IPS DF 4.7 (cell line): Measurements from ENCODE around the gene ZNF180.
"Not testable (repeated sequence)": the region's sequence is repeated elsewhere in the genome, so short reads cannot be mapped to it uniquely, and the experiment has no call there.

Experiments
- DNase-seq: peaks from one replicate; pipeline ENCODE4 v3.0.0-alpha.2; 2013; ENCODE audit warnings: low spot score; ENCODE audit errors: extremely low read depth

The ZNF180 gene

GRCh38 chr19:44499962-44500949 is at the start of gene ZNF180:
ZNF180 (minus strand) TSS chr19:44500522; CDS start chr19:44497334, 3,188 bp downstream.
- no peak for DNase-seq

DNA sequence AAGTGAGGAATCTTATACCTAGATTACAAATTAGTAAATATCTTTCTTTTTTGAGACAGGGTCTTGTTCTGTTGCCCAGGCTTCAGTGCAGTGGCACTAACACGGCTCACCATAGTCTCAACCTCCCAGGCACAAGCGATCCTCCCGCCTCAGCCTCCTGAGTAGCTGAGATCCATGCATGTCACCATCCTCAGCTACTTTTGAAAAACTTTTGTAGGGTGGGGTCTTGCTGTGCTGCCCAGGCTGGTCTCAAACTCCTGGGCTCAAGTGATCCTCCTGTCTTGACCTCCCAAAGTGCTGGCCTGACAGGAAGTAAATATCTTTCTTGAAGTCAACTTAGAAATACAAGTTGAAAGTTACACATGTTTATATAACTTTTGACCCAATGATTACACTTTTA is 49.2 kb upstream of the ZNF180 start:
- no peak for DNase-seq

DNA sequence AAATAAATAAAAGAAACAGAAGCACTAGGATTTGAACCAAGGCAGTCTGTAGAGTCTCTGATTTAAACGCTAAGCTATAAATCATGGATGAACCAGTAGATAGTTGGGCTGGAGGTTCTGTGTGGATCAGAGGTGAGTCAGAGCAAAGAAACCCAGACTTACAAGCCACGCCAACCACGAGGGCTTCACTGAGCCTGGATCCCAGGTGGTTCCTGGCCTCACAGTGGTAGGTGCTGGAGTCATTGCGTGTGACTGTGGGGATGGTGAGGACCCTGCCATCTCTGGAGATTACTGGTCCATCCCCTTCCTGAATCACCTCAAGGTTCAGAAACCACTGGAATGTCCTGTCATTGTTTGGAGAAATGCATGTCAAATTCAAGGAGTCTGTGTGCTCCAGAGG is 48.4 kb upstream of the ZNF180 start:
- no peak for DNase-seq

GRCh38 chr19:44544031-44544430 is 43.7 kb upstream of the ZNF180 start:
- no peak for DNase-seq

DNA sequence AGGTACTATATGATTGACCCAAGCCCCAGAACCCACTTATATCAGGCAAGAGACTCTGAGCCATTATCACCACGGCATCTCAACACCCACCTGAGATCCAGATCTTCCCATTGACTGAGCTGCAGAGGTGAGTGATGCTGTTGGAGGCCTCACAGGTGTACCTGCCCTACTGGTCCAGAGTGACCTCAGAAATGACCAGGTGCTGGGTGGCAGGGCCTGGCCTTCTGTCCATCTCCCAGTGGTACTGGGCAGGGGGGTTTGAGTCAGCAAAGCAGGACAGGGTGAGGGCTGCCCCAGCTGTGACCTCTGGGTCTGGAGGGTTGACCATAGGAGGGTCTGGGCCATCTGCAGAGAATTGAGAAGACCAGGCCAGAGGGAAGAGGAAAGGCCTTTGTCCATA is 42.3 kb upstream of the ZNF180 start:
- DNase-seq: no peak

DNA sequence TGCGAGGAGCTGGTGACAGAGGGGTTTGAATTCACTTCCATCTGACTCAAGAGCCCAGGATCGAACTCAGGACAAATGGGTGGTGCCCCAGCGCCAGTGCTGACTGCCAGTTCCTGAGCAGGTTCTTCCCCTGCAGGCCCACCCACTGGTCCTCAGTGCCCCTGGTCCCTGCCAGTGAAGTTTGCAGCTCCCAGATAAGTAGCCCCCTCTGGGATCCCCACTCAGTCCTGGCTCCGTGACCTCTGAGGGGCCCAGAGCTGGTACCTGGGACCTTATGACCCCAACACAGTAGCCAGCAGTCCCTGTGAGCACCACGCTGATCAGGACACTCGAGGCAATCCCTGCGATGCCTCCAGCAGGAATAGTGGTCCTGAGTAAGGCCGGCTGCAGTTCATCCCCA is 40.4 kb upstream of the ZNF180 start:
- no peak for DNase-seq

GRCh38 chr19:44539991-44540390 is 39.7 kb upstream of the ZNF180 start:
- DNase-seq: no peak

DNA sequence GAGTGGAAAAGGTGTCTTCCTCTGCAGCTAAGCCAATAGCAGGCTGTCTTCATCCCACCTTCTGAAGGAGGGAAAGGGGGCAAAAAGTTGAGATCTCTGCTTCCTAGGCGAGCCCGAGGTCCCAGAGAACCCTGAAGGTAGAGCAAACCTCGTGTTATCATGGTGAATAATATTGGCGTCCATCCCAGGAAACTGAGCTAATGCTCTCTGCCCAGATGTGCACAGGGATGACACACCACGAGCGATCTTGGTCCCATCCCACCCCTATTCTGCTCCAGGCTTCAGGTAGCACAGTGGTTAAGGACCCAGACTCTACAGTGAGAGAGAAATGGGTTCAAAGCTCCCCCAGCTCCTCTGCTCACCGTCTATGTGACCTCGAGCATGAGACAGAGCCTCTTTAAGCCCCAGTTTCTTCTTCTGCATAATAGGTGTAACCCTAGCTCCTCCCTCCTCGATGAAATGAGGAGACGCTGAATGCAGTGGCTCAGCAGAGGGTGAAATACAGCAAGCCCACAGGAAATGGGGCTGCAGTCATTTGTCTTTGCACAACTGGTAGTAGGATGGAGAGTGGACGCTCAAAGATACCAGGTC is 39.0 kb upstream of the ZNF180 start:
- no peak for DNase-seq

DNA sequence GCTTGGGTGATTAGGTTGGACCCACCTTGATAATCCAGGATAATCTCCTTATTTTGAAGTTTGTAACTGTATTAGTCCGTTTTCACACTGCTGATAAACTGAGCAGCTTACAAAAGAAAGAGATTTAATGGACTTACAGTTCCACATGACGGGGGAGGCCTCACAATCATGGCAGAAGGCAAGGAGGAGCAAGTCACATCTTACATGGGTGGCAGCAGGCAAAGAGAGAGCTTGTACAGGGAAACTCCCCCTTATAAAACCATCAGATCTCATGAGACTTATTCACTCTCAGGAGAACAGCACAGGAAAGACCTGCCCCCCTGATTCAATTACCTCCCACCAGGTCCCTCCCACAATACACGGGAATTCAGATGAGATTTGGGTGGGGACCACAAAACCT is 35.0 kb upstream of the ZNF180 start:
- not testable (repeated sequence) for DNase-seq

- DNase-seq: no peak
These were observed 32.5 kb upstream of the ZNF180 start for GRCh38 chr19:44532819-44533218.

DNA sequence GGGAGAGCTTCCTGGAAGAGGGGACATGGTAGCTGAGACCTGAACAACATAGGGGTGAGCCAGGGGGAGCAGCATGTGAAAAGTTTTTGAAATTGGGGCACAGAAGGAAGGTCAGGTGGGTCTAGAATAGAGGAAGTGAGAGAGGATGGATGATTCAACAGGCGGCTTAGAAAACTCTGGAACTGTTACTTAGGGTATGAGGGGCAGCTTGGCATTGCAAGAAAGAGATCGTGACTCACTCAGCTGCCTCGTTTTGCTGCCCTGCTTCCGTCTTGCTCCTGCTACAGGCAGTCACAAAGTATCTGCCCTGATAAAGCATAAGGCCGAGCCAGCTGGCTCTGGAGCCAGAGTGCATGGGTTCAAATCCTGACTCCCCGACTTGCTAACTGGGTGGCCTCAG is 30.5 kb upstream of the ZNF180 start:
- no peak for DNase-seq

GRCh38 chr19:44529536-44529935 is 29.2 kb upstream of the ZNF180 start, which contains the start of gene CEACAM20:
CEACAM20 (minus strand) TSS chr19:44529675; CDS start chr19:44529509, 166 bp downstream.
- DNase-seq: no peak

- DNase-seq: no peak
These were observed 27.2 kb upstream of the ZNF180 start for GRCh38 chr19:44527554-44527953.

DNA sequence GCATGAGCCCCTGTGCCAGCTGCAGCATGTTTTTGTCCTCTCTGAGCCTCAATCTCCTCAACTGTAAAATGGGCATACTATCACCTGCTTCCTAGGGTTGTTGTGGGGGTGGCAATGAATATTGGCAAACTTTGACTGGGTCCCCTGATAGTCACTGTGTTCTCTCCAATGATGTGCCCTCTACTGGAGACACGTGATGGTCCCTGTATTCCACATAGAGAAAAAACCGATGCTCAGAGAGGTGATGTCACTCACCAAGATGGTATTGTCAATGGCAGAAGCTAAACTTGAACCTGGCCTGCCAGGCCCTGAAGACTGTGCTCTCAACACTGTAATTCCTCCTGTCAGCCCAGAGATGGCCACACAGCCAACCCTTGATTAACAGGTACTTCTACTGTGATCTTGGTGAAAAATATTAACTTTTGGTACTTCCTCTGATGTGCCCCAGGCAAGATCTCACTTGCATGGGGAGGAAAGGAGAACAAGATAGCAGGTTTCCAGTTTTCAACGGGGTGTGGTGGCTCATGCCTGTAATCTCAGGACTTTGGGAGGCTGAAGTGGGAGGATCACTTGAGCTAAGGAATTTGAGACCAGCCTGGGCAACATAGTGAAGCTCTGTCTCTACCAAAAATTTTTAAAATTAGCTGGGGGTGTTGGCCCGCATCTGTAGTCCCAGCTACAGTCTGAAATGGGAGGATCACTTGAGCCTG is 25.6 kb upstream of the ZNF180 start:
- no peak for DNase-seq

GRCh38 chr19:44521370-44521769 is 21.0 kb upstream of the ZNF180 start:
- DNase-seq: no peak

DNA sequence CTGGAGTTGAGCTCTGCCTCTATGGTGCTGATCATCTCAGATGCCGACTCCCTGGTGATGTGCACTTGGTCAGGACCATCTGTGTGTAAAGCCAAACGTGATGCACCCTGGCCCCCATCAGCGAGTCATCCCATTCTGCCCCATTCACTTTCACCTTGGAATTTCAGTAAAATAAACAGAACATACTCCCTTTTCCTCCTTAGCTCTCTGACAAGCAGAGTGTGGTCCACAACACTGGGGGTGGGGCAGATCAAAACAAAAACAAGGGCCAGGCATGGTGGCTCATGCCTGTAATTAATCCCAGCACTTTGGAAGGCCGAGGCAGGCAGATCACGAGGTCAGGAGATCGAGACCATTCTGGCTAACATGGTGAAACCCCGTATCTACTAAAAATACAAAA is 16.8 kb upstream of the ZNF180 start:
- no peak for DNase-seq

DNA sequence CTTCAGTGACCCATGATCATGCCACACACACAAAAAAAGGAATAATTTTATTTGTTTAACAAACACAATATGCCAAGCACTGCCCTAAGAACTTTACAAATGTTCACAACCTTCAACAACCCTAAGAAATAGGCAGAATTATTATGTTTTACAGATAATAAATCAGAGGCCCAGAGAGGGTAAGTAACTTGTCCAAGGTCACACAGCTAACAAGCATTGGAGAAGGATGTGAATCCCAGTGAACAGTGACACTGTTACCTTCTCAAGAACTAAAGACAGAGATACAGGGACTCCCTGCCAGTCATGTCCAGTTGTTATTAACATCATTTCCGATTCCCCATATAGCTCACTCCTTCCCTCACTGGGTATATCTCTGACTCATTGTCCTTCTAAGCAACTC is 15.6 kb upstream of the ZNF180 start:
- no peak for DNase-seq

DNA sequence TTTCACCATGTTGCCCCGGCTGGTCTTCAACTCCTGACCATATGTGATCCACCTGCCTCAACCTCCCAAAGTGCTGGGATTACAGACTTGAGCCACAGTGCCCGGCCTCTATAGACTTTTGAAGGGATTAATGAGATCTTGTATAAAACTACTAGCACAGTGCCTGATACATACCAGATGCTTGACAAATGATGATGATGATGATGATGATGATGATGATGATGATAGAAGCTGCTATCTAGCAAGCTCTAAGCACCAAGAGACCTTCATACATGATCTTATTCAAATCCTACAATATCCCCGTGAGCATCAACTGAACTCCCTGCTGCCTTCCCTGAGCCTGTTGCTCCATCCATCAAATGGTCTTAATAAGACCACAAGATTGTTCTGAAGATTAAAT is 14.7 kb upstream of the ZNF180 start:
- DNase-seq: no peak

GRCh38 chr19:44512326-44513298 is 12.3 kb upstream of the ZNF180 start:
- DNase-seq: no peak

GRCh38 chr19:44509478-44509877 is 9.2 kb upstream of the ZNF180 start:
- DNase-seq: no peak

- DNase-seq: no peak
These were observed 763 bp downstream of the ZNF180 start for GRCh38 chr19:44499559-44499958.
